ENCODE results near the gene SREBF1.

Gene SREBF1

DNA sequence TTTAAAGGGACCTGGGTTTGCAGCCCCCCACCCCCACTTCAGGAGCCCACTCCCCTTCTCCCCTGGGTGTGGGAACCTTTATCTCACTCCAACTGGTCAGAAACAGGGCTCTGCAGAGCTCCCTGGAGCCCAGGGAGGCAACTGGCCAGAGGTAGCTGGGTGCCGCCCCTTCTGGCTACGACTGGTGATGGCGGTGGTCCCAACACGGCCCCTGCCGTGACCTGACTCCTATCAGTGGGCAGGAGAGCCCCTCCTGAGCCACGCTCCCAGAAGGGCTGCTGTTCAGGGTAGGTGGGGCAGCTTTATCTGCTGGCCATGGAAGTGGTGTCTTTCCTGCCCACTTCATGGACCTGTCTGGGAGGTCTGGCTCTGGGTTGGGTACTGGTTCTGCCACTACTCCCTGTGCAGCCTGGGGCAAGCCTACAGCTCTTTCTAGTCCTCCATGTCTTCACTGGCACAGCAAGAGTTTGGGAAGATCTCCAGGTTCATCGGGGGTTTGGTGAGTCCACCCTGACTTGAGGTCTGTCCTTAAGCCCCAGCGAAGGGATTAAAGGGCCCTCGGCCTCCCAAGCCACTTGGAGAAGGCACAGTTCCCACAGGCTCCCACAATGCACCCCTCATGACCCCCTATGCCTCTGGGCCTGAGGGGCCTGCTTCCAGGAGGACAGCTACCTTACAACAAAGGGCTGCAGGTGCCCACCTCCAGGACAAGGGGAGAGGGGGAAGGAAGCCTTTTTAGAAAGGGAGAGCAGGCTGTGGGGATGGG, 5.5 kb upstream of the SREBF1 start:
- no peak for DNase-seq (ENCODE audit: low read depth in 4 of 4, low spot score in 1 of 4)

DNA sequence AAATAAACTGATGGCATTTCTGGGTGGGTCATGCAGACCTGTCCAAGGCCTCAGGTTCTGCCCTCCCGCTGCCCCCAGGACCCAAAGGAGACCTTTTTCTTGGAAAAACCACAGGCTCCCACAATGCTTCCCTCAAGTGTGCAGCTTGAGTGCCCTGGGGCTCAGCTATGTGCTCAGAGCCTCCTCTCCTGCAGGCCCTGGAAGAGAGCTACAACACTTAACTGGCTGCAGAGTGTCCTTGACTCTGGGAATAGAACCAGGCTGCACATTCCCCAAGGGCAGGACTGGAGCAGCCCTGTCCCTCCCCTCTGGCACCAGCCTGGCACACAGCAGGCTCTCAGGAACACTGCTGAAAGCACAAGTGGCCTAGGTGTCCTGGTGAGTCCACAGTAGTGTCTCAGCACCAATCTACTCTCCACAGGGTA, 4.8 kb upstream of the SREBF1 start:
- DNase-seq (ENCODE audit: low read depth in 4 of 4, low spot score in 1 of 4): no peak

DNA sequence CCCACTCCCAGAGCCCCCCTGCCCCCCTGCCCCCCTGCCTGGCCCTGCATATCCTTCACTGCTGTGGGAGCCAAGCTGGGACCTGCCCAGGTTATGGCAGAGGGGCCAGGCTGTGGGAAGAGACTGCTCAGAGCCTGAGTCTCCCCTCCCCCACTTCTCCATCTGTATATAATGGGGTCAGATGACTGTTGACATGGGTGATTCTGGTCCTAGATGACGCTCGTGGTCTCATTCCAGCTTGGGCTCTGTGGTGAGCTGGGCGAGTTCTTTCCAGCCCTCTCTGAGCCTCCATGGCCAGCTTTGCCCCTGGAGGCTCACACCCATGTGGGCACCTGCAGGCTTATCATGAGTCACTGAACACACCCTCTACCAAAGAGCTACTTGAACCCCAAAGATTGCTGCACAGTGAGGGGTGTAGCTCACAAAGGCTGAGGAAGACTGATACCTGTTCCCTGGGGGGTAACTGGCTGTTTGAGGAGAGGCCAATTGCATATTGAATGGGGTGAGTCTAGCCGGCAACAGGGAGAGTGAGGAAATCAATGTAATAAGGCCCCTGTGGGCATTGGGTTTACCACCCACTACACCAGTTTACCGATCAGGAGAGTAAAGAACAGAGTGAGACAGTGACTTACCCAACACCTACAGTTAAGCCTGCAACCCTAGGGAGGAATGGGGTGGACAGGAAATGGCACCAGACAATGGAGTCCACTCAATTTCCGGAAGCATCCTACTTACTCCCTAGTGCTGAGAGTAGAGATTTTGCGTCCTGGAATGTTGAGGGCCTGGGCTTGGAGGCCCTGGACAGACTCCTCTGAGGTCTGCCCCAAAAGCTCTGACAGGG, 4.2 kb upstream of the SREBF1 start:
- no peak for DNase-seq (ENCODE audit: low read depth in 4 of 4, low spot score in 1 of 4)

DNA sequence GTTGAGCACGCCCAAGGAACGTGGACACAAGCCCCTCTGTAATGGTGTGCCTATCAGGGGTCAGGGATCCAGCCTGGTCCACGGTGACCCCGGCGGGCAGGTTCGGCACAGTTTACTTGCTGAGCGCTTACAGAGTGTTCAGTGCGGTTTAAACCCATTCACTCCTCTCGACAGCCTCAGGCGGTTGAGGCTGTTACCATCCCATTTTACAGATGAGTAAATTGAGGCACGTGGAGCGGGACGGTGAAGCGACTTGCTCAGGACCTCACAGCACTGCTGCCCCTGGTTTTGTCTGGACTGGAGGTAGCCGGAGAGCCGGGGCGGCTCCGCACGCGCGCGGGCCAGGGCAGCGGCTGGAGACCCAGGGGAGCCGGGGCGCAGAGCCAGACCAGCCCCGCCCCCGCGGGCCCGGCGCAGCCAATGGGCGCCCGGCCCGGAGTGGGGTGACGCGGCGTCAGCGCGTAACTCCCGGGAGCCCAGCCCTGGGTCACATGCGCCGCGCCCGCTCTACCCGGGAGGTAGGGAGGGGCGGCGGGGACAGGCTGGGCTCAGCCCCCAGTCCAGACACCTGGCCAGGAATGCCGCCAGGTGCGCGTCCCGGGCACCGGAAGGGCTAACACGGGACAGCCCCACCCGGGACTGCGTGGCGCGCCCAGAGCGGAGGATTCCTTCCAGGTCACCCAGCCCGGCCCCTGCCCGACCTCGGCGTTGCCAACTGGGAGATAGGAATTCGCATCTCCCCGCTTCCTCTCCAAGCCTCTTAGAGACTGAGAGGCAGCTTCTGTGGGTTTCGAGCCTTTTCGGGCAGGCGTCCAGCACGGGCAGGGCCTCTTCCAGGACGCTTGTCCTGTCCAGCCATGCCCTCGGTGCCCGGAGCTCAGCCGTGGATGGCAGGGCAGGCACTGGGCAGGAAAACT, 3.3 kb upstream of the SREBF1 start:
- peak; percentile 47 to 76 (median 60) for DNase-seq (ENCODE audit: low read depth in 4 of 4, low spot score in 1 of 4)

DNA sequence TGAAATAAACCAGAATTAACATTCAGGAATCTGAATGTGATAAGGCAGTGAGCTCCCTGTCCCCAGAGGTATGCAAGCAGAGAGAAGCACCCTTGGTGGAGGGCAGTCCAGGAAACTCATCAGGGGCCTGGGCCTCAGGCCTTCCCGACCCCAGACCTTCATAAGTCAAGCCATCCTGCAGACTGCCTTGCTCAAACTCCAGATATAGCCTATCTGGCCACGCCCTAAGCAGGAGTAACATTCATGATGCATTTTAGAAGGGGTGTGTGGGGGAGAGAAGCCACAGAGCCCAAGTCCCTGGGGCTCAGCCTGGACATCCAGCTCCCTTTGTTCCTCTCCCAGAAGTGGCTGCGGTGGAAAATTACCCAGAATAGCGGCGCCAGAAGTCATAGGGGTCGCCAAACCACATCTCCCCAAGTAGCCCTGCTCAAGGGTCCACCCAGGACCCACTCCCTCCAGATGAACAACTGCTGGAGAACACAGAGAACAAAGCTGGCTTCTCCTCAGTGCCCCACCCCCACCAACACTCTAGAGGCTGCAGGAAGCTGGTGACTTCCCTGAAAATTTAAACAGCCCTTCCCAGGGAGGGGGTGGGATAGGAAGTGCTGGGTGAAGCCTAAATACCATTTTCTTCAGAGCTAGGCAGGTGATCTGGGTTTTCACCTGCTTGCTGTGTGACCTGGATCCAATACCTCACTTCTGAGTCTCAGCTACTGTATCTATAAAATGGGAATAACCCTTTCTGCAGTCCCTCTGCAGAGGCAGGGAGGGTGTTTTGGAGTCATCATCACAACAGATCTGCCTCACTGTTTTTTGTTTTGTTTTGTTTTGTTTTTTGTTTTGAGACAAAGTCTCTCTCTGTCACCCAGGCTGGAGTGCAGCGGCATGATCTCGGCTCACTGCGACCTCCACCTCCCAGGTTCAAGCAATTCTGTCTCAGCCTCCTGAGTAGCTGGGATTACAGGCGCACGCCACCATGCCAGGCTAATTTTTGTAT, 1.5 kb upstream of the SREBF1 start:
- no peak for DNase-seq (ENCODE audit: low read depth in 4 of 4, low spot score in 1 of 4)

DNA sequence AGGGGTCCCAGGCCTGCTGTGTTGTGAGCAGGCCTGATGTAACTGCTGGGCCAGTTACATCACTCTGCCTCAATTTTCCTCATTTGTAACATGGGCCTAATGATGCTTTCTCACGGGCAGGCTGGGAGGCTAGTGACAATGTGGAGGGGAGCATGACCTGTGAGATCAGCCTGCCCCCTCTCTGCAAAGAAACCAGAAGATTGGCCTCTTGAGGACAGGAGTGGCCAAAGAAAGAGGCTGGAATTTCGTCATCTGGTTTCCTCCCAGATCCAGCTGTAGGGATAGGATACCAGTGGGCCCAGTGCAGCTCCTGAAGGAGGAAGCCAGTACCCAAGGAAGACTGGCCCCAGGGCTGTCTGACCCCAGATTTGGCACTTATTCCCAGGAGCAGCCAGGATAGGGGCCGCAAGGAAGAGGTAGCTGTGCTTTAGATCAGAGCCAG, 615 bp upstream of the SREBF1 start:
- no peak for DNase-seq (ENCODE audit: low read depth in 4 of 4, low spot score in 1 of 4)

DNA sequence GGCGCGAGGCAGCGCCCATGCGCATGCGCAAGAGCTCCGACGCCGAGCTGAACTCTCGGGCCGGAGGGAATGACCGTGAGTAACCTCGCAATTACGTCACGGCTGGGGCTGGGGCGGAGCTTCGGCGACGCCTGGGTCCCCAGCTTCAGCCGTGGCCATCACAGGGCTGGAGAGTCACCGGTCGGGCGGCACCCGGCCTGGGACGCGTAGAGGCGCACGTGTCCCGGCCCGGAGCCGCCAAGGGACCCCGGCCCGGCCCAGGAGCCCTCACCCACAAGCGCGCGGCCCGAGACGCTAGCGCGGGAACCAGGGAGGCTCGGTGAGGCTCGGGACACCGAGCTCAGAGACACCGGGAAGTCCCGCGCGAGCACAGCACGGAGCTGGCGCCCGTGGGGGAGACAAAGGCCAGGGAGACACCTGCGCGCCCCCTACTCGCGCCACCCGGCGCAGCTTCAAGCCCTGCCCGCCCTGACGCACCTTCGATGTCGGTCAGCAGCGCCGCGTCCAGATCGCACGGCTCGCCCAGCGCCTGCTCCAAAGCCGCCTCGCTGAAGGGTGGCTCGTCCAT, 452 bp downstream of the SREBF1 start:
- peak; percentile 92 to 98 (median 97) for DNase-seq (ENCODE audit: low read depth in 4 of 4, low spot score in 1 of 4)

DNA sequence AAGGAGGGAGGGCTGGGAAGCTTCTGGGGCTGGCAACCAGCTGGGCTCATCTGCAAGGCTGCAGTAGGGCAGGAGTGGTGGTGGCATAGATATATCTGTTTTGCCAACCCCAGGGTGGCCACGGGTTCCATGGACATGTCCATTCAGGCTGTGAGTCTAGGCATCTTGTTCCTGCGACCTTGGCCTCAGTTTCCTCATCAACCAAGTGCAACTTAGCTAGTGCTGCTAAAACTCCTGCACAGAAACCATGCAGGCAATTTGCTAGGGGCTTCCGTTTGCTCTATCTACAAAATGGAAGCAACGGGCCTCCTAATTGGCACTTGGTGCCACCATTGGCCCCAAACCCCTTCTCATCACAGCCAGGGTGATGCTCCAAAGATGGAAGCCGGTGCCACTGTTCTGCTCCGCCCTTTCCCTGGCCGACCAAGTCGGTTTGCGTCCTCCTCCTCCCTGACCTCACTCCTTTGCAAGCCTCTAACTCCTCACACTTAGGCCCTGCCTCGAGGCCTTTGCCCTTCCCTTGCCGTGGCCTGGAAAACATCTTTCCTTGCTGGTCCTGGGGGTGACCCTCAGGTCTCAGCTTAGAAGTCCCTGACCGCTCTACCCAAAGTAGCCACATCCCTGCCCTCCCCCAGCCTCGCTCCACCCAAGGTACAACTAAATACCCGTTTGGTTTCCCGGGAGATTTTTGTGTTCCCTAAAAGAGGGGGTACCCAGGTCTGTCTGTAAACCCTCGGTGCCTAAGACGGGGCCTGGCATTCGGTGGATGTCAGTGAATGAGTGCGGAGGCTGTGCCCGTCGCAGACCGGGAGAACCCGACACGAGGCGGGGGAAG, 1.2 kb downstream of the SREBF1 start:
- no peak for DNase-seq (ENCODE audit: low read depth in 4 of 4, low spot score in 1 of 4)

DNA sequence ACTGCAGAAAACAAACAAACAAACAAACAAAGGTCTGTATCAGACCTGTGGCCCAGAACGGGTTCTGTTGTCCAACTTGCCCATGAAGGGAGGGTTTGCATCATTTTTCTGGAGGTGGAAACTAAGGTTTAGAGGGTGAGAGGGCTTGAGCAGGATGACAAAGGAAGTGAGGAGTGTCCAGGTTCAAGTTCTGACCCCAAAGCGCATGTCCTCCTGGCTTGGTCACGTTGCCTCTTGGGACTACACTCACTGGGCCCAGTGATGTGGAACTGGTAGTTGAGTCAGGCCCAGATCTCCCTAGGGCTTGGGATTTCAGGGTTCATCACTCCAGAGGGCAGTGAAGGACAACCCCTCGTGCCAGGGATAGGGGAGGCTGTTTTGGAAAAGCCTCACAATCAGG, 1.8 kb downstream of the SREBF1 start:
- no peak for DNase-seq (ENCODE audit: low read depth in 4 of 4, low spot score in 1 of 4)

DNA sequence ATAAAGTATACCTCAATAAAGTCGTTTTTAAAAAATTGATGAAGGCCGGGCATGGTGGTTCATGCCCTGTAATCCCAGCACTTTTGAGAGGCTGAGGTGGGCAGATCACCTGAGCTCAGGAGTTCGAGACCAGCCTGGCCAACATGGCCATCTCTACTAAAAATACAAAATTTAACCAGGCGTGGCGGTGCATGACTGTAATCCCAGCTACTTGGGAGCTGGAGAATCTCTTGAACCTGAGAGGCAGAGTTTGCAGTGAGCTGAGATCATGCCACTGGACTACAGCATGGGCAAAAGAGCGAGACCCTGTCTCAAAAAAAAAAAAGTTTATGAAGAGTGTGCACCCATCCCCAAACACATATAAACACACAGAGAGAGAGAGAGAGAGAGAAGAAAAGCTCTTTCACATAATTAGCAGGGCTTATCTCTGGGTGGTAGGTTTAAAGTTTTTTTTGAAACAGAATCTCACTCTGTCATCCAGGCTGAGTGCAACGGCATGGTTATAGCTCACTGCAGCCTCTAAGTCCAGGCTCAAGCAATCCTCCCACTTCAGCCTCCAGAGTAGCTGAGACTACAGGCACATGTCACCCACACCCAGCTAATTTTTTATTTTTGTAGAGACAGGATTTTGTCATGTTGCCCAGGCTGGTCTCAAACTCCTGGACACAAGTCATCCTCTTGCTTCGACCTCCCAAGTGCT, 3.0 kb downstream of the SREBF1 start:
- no peak for DNase-seq (ENCODE audit: low read depth in 4 of 4, low spot score in 1 of 4)

DNA sequence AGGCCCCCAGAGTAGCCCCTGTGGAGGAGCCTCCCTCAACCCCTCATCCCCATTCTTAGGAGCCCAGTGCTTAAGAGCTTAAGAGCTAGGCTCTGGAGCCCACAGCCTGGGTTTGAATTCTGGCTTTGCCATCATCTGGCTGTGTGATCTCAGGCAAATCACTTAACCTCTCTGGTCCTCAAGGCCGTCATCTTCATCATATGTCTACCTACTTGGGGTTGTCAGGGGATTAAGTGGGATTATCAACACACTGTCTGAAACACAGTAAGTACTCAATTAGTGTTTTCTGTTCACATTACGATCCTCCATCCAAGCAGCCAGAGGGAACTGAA, 4.8 kb downstream of the SREBF1 start:
- no peak for DNase-seq (ENCODE audit: low read depth in 4 of 4, low spot score in 1 of 4)

DNA sequence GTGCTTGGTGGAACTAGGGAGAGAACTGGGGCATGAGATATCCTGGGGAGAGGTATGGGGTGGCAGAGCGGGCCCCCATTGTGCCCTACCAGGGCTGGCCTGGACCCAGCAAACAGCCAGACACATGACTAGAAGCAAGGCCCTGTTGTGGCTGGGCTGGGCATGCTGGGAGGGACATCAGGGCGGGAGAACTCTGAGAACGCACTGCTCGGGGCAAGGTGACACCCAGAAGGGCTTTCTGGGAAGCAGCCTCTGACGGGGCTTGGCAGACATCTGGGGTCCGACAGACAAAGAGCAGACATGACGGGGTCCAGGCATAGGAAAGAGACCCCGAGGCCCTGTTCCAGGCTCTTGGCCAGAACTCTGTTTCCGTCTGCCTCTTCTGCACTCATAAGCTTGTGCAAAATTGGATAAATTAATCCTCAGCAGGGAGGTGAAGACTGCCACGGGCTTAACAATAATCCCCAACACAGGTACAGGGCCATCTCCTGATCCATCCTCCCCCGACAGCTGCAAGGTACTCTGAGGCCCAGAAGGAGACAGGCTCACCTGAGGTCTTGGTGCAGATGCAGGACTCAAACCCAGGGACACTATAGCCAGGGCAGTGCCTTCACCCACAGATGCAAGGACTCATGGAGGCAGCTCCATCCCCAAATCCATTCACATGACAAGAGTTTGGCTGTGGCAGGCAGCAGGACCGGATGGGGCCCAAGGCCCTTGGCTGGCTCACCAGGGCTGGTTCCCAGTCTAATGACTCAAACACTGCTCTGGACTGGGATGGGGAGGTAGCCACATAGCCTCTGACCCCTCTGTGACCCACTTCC, 5.4 kb downstream of the SREBF1 start:
- no peak for DNase-seq (ENCODE audit: low read depth in 4 of 4, low spot score in 1 of 4)

DNA sequence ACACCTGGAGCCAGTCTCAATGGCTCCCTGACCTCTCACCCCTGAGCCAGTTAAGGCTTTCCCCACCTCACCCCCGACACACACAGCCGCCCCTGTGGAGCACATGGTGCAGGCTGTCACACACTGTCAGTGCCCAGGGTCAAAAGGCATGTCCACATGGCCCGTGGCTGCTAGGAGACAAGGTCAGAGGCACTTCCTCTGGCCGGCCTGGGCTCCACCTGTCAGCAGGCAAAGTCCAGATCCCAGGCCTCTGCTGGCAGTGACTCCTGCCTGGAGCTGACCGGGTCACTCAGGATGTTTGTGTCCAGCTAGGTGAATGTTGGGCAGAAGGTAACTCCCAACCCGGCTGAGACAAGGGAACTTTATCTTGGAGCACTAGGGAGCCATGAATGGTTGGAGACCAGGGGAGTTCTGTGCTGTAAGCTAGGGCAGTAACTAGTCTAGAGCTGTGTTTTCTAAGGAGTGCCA, 6.0 kb downstream of the SREBF1 start:
- no peak for DNase-seq (ENCODE audit: low read depth in 4 of 4, low spot score in 1 of 4)

DNA sequence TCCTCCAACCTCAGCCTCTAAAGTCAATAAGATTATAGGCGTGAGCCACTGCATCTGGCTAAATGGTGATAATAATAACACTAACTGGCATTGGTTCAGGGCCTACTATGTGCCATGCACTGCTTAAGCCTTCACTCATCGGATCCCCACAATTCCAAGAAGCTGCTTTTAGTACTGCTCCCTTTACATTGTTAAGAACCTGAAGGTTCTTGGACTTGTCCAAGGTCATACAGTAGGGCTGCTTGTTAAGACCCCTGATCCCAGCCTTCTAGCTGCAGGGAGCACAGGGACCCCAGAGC, 6.6 kb downstream of the SREBF1 start:
- DNase-seq (ENCODE audit: low read depth in 4 of 4, low spot score in 1 of 4): no peak

DNA sequence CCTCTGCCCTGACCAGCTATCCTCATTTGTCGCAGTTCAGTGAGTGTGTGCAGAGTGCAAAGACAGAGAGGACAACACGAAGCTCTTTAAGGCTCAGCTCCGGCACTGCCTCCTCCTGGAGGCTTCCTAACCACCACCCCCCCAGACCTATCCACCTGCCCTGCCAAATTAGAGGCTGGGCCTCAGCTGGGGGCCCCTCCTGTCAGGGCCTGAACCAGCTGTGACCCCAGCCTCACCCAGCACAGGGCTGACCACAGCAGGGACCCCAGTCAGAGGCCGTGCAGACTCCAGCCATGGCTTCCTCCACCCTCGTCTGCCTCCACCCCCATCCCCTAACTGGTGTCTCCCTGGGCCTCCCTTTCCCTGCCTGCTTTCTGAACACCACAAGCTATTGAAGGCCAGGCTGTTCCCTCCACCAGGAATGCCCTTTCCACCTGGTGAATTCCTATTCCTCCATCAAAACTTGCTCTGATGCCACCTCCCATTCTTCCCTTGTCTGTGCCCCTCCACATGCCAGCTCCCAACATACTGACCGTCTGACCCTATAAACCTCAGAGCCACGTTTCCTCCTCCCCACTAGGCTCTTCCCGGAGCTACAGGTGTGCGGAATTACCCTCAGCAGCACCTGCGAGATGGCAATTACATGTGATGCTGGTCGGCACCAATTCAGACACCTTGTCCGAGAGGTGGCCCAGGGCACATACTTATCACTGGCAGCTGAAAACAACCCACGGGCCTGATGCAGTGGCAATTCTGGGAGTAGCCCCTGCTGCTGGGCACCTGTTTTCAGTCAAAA, 8.8 kb downstream of the SREBF1 start:
- no peak for DNase-seq (ENCODE audit: low read depth in 4 of 4, low spot score in 1 of 4)

DNA sequence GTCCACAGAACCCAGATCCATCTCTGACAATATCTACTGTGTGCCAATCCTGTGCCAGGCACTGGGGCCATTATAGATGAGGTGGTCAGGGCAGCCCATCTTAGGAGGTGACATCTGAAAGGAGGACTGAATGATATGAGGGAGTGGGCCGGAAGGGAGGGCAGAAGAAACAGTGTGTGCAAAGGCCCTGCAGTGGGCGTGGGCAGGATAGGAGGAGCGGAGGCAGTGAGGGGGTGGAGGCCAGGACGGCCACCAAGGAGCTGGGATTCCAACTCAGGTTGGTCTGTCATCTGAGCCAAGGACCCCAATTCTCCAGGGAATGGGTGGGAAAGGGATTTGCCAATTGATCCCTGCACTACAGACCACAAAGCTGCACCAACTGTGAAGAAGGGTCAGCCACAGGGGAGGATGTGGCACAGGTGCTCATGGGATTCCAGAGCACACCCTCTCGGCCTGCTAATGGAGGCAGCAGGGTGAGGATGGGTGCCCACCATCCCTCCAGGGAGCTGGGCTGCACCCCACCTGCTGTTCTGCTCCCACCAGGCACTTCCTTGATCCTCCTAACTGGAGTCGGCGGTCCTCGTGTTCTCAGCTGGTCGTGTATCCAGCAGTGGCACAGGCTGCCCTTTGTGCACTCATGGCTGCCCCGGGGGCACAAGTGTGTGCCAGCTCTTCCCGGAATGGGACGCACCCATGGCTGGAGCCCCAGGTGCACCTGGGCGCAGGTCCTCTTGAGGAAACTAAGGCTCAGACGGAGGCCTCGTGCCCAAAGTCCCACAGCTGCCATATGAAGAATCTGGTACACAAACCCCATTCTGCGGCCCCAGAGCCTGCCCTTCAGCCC, 9.6 kb downstream of the SREBF1 start:
- DNase-seq (ENCODE audit: low read depth in 4 of 4, low spot score in 1 of 4): no peak

All from stimulated activated CD4-positive, alpha-beta T cell treated with anti-CD3 and anti-CD28 coated beads, Interleukin-1b, Interleukin-23, amount 100 ng/mL, for 24 hours (primary cell).